Measurements from ENCODE around the gene KNCN. TPM values are rescaled to one million over a fixed set of nuclear protein-coding genes. Genes with fewer than 3 reads are reported as not detected.

KNCN gene
- total RNA-seq, 4 donors from 2014 or later = not detected

DNA sequence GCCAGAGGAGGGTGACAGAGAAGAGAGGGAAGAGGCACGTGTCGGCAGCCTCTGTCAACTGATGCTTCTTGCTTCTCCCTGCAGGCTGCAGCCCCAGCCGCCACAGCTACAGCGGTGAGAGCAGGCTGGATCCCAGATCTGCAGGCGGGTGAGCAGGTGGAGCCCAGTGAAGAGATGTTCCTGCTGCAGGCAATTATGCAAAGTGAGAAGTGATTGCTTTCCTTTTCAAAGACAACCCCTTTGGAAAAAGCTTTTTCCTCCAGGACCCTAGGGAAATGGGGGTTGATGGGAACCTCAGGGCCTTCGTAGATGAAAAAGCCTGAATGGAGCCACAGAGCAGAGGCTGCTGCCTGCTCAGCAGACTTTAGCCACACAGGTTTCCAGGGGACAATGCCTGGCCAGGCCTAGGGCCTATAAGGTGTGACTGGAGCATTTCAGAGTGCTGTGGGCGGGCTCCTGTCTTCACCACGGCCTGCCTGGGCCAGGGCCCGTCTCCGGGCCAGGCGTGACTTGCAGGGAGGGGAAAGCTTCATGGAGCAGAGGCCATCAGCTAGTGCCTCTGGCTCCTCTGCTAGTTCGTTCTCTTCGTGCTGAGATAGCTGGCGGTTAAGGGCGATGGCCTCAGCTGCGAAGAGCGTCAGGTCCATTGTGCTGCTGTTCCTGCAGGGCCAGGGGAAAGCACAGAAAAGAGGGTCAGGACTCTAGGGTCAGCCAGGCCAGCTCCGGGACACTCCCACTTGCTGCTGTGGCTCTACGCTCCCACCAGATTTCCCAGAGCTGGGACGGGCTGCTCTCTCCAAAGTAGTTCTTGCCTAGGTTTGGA, 6.9 kb upstream of the KNCN start:
- DNase-seq (ENCODE audit: low spot score) = no peak
- no peak for ATAC-seq (ENCODE audit: low FRiP score)
- no peak for TF ChIP-seq CTCF (IDR thresholded peaks at IDR 0.05)

GRCh38 chr1:46557403-46557802, 6.0 kb upstream of the KNCN start:
- no peak for ATAC-seq (ENCODE audit: low FRiP score)
- DNase-seq (ENCODE audit: low spot score) = no peak
- no peak for TF ChIP-seq CTCF (IDR thresholded peaks at IDR 0.05)

DNA sequence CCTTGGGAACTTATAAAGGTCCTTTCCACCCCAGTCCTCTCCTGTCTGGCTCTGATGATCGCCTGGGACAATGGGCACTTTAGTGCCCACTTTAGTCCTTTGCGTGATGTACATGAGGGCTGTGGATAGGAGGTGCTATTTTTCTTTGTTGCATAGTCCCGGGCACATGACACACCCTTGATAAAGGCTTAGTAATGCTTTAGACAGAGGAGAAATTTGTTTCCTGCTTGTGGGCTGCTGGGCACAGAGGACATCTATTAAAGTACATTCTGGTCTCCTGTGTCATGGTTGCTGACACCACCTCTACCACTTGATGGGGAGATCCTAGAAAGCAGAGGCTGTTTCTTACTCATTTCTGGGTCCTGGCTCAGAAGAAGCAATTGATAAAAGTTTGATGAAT, 5.4 kb upstream of the KNCN start:
- ATAC-seq (ENCODE audit: low FRiP score) (no peak), DNase-seq (ENCODE audit: low spot score) (no peak)
- no peak for TF ChIP-seq CTCF (IDR thresholded peaks at IDR 0.05)

- no peak for DNase-seq (ENCODE audit: low spot score)
- no peak for TF ChIP-seq CTCF (IDR thresholded peaks at IDR 0.05)
- no peak for ATAC-seq (ENCODE audit: low FRiP score)
These were observed 4.6 kb upstream of the KNCN start for GRCh38 chr1:46555826-46556619.

DNA sequence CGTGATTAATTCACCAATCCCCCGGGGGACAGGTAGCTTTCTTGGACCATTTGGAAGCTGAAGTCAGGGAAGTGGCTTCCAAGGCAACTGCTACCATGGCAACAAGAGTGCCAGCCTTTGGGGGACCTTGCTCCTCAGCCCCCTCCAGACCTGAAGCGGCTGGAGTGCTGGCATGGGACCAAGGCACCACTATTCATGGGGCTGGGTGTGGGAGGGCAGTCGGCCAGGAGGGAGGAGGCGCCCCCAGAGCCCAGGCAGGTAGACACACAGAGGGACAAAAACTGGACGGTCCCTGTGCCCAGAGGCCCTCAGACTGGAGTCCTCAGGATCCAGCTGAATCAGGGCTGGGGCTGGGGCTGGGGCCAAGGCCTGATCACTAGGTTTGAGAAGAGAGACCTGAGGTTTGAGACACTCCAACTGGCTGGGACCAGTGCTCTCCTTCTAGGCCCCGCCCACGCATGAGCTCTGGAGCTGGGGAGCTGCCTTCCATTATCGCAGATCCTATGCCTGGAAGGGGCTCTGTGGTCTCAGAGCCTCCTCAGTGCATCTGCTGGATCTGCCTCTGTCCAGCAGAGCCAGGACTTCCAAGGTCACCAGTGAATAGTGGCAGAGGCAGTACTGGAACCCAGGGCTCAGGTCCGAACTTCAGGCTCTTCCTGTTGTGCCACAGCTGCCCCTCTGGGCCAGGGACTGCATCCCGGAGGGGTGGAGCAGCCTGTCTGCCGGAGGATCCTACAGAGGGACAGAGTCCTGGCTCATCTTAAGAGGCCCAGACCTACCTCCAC, 3.3 kb upstream of the KNCN start:
- DNase-seq (ENCODE audit: low spot score) = no peak
- ATAC-seq (ENCODE audit: low FRiP score) = no peak
- TF ChIP-seq CTCF (IDR thresholded peaks at IDR 0.05) = no peak

DNA sequence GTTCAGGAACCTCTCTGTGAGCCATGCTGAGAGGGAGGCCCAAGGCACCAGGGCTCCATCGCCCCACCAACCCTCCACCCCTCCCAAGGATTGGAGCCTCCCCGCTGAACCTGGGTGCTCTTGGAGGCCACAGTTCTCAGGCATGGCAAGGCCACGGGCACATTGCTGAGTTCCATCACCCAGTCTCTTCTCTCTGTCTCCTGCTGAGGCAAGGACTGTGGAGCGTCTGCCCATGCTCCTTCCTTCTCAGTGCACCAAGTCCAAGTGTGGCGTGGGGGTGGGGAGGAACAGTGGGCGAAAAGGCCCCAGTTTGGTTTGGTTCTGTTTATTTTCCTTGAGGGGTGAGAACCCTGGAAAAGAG, 2.8 kb upstream of the KNCN start:
- DNase-seq (ENCODE audit: low spot score) = no peak
- no peak for TF ChIP-seq CTCF (IDR thresholded peaks at IDR 0.05)

More for the DNA sequence above, 2.8 kb upstream of the KNCN start:
- ATAC-seq (ENCODE audit: low FRiP score) = no peak

Data from omental fat pad (tissue), 4 donors.